ENCODE results near the gene MAP6D1. TPM values are rescaled to one million over a fixed set of nuclear protein-coding genes. Genes with fewer than 3 reads are reported as not detected.

Gene MAP6D1
- total RNA-seq, 2 donors from 2014 or later = 0.98 TPM; not detected in 1

- H3K4me3 ChIP-seq = no peak overlapping the region
- no peaks in the 10 kb centered on the region for H3K27me3 ChIP-seq
- TF ChIP-seq CTCF (IDR thresholded peaks at IDR 0.05) = no peak
- no peak overlapping the region for H3K27ac ChIP-seq
- peaks cover 9% of the 10 kb centered on the region for H3K36me3 ChIP-seq
- no peak for DNase-seq
- intact Hi-C loops (cut with DNase I) = no loop called here
- no peaks in the 10 kb centered on the region for H3K9me3 ChIP-seq
- H3K9ac ChIP-seq (ENCODE audit: low read depth in 2 of 2, low read length in 2 of 2) = no peak overlapping the region
- H3K4me1 ChIP-seq = no peaks in the 10 kb centered on the region
These were observed 17.5 kb downstream of the MAP6D1 start for GRCh38 chr3:183807881-183808280.

- no peak for TF ChIP-seq CTCF (IDR thresholded peaks at IDR 0.05)
- Histone ChIP-seq H3K4me3 (no peak overlapping the region), H3K36me3 (peaks cover 9% of the 10 kb centered on the region), H3K4me1 (no peaks in the 10 kb centered on the region), H3K9me3 (no peaks in the 10 kb centered on the region), H3K9ac (ENCODE audit: low read depth in 2 of 2, low read length in 2 of 2) (no peak overlapping the region), H3K27me3 (no peaks in the 10 kb centered on the region), H3K27ac (no peak overlapping the region)
- DNase-seq = no peak
- intact Hi-C loops (cut with DNase I) = no loop called here
These were observed 18.1 kb downstream of the MAP6D1 start for GRCh38 chr3:183807209-183807728.

- no peak for DNase-seq
- Histone ChIP-seq H3K36me3 (peaks cover 7% of the 10 kb centered on the region), H3K4me3 (no peak overlapping the region), H3K4me1 (no peaks in the 10 kb centered on the region), H3K9me3 (no peaks in the 10 kb centered on the region), H3K27ac (no peak overlapping the region), H3K27me3 (no peaks in the 10 kb centered on the region), H3K9ac (ENCODE audit: low read depth in 2 of 2, low read length in 2 of 2) (no peak overlapping the region)
- intact Hi-C loops (cut with DNase I) = no loop called here
- no peak for TF ChIP-seq CTCF (IDR thresholded peaks at IDR 0.05)
These were observed 22.4 kb downstream of the MAP6D1 start for GRCh38 chr3:183802989-183803388.

- H3K36me3 ChIP-seq = peaks cover 7% of the 10 kb centered on the region
- intact Hi-C loops (cut with DNase I) = no loop called here
- H3K27me3 ChIP-seq = no peaks in the 10 kb centered on the region
- H3K4me3 ChIP-seq = no peak overlapping the region
- no peak overlapping the region for H3K9ac ChIP-seq (ENCODE audit: low read depth in 2 of 2, low read length in 2 of 2)
- H3K27ac ChIP-seq = no peak overlapping the region
- H3K9me3 ChIP-seq = no peaks in the 10 kb centered on the region
- no peak for TF ChIP-seq CTCF (IDR thresholded peaks at IDR 0.05)
- no peaks in the 10 kb centered on the region for H3K4me1 ChIP-seq
- DNase-seq = no peak
These were observed 23.8 kb downstream of the MAP6D1 start for GRCh38 chr3:183801601-183802000.

- DNase-seq = no peak
- no peaks in the 10 kb centered on the region for H3K9me3 ChIP-seq
- peaks cover 7% of the 10 kb centered on the region for H3K36me3 ChIP-seq
- no peak overlapping the region for H3K27ac ChIP-seq
- intact Hi-C loops (cut with DNase I) = no loop called here
- no peaks in the 10 kb centered on the region for H3K27me3 ChIP-seq
- no peak for TF ChIP-seq CTCF (IDR thresholded peaks at IDR 0.05)
- no peaks in the 10 kb centered on the region for H3K4me1 ChIP-seq
- H3K9ac ChIP-seq (ENCODE audit: low read depth in 2 of 2, low read length in 2 of 2) = no peak overlapping the region
- no peak overlapping the region for H3K4me3 ChIP-seq
These were observed 25.0 kb downstream of the MAP6D1 start for GRCh38 chr3:183800243-183800863.

Measured in colonic mucosa (tissue), 4 donors.